DMS79 (cell line): Measurements from ENCODE around the gene GPATCH11.

Experiments
- DNase-seq: peaks from one replicate; lab custom pipeline; 2025; lab: John Stamatoyannopoulos, UW

The GPATCH11 gene

DNA sequence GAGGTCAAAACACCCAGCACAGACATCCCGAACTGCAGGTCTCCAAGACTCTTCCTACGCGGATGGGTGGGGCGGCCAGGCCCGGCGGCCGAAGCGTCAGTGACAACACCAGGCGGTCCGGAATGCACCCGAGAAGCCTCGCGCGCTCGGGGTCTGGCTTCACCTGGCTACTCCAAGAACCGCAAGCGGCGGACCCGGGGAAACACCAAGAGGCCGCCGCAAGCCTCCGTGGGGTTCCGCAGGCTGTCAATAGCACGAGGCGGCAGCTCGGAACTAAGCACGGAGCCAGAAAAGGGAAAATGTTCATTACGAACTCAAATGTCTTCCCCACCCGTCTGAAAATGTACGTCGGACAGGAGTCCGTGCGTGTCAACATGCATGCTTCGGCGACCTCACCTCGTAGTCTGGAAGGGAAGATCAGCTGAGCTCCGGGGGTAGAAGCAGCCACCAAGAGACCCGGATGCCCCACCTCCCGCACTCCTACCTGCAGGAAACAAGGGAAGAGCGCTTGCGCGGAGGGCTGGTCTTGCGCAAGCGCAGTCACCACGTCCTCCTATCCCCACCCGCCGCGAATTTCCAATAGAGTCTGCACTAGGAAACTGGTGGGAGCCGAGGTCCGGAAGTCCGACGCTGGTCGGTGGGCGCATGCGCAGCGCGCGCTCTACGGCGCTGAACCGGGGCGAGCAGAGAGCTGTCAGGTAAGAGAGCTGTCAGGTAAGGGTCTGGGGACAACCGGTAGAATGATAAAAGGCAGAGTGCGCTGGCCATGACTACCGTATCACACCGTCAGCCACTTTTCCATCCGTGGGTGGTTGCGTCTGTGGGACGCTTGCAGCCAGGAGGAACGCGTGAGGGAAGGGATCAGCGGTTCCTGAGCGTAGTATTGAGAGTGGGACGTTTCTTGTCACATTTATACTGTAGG lies at the start of gene GPATCH11, which contains the start of gene HEATR5B:
Gene GPATCH11, plus strand, starts transcription at position 646 of the 922 bp plus-strand sequence. CDS start 3,864 bp downstream, outside the sequence.
Gene HEATR5B, minus strand, starts transcription at position 500 of the 922 bp plus-strand sequence. CDS start 958 bp downstream, outside the sequence.
- peak; percentile 97 for DNase-seq

DNA sequence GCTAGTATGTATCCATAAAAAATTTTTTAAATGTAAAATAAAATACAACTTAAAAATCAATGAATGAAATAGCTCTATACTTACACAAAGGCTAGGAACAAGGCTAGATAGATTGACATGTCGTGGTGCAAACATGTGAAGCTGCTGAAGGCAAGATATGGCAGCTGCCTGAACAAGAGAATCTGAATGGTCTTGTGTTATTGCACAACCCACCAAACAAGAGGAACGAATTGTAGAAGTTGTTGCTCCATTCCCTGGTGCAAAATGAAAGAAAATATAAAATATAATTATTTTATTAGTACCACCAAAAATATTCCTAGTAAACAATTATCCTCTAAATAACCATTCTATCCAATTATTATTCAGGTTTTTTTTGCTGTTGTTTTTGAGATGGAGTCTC lies 46.5 kb upstream of the GPATCH11 start:
- no peak for DNase-seq

DNA sequence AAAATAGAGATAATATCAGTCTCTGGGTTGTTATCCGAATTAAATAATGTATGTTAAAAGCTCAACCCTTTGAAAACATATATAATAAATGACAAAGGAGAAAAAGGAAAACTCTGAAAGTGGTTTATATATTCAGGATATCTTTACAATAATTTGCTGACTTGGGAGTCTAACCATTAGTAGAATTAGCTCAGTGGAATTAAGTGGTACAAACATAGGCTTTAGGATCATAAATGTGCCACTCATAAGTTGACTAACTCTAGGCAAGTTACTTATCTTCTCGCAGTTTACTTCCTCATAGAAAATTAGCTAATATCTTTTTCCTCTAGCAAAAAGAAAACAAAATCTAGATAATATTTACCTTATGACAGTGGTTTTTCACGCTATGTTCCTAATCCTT lies 44.7 kb upstream of the GPATCH11 start:
- DNase-seq, result no peak

DNA sequence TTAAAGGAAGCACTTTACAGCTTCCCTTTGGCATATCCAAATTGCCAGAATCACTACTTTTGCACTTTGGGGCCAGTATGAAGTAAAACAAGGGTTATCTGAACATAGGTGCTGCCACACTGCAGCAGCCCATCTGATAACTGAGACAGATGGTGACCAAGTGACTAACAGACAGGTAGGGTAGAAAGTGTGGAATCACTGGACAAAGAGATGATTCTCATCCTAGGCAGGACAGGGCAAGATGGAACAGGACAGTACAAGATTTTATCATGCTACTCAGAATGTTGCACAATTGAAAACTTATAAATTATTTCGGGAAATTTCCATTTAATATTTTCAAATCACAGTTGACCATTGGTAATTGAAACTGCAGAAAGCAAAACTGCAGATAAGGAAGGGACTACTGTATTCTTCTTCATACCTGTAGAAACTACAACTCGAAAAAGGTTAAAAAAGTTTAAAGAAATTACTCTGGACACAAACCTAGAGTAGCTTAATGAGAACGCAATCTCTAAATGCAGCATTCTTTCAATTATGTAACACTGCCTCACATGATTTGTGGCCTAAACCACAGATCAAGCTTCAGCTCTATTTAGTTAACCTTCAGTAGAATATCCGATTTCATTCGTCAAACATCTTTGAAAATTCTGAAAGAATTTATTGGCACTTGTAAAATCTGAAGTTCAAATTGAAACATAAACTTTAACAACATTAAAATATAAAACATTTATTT lies 31.6 kb upstream of the GPATCH11 start:
- no peak for DNase-seq

DNA sequence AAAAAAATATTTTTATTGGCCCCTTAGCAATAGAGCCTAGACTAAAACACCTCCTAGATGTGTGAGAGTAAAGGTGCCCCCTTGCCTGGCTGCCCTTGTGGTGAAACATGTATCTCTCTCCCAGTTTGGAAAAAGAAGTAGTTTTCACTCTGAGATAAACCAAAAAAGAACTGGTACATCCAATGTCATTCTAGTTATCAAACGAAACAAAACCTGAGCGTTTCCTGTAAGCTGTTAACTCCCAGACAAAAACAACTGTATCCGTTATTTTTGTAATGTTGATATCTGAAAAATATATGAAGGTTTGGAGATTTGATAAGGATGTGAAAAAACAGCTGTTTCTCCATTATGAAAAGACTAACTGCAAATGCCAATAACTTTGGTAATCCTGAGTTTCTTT lies 24.5 kb upstream of the GPATCH11 start:
- no peak for DNase-seq

DNA sequence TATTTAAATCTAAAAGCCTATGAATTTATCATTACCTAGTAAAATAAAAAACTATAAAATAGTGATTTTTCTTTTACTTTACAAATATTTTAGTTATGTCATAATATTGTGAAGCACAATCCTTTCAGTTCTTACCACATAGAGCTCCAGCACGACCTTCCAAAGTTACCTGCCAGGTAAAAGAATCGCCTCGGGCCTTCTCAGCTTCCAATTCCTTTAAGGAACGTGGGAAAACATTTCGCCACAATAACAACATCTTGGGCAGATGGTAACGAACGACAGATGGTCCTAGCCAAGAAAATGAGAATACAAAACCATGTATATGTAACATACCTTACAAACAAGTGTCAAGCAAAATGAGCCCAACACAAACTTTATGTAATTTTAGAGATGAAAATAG lies 23.9 kb upstream of the GPATCH11 start:
- no peak for DNase-seq

DNA sequence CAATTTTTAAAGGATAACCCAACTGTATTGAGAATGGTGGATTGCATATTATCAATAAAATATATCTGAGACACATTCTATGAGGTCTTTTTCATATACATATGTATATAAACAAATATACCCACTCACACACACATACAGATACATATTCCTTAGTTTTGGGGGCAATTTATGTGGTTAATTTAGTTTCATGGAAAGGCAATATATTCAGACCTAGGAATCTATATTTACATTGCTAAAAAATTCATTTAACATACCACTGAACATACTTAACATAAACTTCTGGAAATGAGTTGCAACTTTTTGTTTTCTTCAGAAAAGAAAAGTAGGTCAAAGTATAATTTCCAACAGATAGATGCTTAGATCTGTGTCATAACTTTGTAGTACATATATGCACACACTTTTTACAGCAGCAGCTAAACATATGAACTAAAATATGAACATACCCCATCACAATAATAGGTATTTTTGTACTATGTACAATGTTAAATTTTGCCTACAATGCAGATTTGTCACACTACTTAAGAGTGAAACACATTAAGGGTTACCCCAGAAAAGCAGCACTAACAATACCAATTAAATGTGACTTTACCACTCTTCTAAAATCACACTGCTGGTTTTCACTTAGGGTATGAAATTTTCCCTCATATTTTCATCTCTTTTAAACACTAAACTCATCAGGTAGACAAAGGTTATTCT lies 23.2 kb upstream of the GPATCH11 start:
- no peak for DNase-seq

DNA sequence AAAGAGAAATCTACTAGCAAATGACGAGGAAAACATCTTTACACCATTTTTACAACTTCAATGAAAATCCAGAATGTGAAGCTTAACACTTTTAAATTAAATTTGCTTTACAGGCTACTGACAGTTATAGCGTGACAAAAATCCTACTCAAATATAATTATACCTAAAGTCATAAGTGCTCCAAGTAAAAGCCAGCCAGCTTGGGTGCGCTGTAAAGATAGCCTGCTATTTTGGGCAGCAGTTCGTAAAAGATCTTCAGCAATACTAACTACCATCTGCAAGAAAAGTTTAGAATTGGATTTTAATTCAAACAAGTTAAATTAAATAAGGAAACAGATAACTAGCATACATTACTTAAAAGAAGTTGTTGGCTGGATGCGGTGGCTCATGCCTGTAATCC lies 22.5 kb upstream of the GPATCH11 start:
- no peak for DNase-seq

DNA sequence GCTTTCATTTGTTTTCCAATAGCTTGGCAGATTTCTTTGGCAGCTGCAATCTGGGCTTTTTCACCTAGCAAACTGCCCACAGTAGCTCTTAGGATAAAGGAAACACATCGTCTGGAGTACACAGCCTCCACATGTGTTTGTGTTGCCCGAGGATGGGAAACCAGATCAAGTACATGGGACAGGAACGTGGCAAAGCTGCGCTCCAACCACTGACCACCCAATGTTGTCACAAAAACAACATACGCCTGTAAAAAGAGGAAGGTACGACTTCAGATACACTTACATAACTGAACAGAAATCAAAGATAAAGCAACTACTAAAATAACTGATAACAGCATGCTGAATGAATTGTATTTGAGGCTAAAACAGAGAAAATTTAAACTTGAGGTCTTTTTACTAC lies 15.6 kb upstream of the GPATCH11 start:
- no peak for DNase-seq

DNA sequence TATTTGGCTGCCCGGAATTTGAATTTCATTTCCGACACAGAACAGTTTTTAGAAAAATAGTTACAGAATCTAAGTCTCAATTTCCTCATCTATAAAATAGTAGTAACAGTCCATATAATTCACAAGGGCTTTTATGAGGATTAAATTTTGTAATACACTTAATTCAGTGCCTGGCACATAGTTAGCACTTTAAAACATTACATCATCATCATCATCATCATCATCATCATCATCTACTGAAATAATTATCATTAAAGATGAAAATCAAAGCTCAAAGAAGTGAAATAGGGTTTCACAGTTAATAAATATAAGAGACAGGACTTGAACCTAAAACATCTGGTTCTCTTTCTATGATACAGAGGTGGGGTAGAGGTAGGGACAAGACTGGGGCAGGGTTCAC lies 13.4 kb upstream of the GPATCH11 start:
- DNase-seq, result no peak

DNA sequence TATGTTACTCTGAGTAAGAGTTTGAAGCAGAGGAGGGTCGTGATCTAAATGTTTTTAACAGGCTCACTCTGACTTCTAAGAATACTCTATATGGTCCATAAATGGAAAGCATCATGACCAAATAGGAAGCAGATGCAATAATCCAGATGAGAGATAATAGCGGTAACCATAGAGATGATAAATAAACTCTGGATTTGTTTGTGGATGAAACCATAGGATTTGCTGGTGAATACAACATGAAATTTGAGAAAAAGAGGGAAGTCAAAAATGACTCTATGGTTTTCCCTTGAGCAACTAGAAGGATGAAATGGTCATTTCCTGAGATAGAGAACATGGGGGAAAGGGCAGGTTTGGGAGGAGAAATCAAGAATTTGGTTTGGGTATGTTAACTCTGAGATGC lies 4.1 kb upstream of the GPATCH11 start:
- no peak for DNase-seq

DNA sequence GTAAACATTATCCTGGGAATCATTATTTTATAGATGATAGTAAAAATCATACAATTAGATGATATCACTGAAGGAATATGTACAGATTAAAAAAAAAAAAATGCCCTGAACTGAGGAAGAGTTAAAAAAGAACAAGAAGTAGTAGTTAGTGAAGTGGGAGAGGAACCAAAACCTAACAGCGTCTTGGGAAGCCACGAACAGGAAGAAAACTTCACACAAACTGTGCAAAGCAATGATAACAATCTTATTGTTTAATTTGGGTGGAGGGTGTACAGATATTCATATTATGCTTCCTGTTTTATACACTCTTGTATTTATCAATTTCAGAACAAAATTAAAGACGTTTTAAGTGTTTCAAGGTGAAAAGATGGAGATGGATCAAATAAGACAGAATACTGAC lies 3.6 kb upstream of the GPATCH11 start:
- DNase-seq, result no peak

DNA sequence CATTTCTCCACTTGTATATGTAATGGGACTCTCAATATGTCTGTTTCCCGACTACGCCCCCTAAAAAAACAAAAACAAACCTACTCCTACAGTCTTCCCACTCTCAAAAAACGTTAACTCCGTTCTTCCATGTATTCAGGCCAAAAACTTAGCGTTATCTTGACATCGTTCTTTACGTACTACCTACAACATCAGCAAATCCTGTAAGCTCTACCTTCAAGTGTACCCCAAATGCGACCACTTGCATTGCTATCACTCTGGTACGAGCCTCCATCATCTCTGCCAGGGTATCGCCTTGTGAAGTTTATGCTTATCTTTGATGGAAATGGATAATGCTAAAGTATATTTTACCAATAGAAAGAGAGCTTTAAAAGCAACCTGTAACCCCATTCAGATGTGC lies 479 bp downstream of the GPATCH11 start:
- no peak for DNase-seq

DNA sequence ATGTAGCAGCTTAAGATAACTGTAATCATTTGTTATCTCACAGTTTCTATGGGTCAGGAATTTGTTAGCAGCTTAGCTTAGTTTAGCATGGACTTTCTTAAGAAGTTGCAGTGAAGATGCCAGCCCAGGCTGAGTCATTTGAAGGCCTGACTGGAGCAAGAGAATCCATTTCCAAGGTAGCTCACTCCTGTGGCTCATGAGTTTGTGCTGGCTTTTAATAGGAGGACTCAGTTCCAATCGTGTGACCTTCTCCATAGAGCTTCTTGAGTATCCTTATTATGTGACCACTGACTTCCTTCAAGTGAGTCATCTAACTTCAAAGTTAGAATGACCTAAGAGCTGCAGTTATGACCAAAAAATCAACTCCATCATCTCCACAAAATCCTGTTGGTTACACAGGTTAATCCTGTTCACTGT lies 1.4 kb downstream of the GPATCH11 start:
- no peak for DNase-seq

DNA sequence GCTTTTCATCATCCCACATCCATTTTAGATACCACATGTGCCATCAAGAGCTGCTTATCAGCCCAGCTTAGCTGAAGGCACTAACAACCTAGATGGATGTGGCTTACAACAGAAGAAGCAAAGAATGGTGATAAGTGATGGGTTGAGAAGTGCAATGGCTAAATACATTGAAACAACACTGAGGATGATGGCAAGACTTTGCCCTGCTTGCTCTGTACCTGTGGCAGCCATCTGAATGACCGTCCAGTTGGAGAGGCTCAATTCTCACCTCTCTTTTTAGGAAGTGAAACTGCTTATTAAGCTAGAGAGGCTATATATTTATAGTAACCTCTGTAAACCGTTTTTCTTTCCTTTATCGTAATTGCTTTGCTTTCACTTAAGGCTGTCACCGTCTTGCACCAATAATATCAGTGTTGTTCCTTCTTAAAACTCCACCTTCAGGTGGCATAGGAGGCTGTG lies 5.7 kb downstream of the GPATCH11 start:
- no peak for DNase-seq

DNA sequence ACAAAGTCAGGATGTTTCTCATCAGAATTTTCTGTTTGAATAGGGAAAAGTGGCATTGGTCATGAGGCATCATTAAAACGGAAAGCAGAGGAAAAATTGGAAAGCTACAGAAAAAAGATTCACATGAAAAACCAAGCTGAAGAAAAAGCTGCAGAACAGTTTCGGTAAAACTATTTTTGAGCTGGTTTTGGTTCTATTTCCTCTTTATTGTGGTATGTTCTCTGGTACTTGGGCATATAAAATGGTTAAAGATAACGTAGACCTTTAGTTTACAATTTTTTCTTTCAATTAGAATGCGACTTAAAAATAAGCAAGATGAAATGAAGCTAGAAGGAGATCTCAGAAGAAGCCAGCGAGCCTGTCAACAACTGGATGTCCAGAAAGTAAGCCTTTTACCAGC lies 7.6 kb downstream of the GPATCH11 start:
- no peak for DNase-seq

DNA sequence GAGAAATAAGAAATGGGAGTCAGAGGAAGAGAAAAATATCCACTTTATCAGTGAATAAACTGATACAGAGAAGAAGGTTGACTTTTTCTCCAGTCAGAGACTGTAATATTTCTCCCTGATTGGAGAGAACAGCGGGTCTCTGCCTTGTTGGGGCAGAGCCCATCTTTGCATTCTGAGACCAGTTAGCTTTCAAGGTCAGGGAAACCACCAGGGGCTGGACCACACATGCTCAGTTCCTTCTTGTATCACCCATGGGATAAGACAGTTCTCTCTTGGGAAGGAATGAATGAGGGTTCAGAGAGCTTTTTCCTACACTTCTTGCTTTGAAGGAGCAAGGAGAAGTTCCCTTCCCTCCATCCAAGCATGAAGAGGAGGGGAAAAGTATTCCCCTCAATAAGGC lies 12.2 kb downstream of the GPATCH11 start:
- no peak for DNase-seq

DNA sequence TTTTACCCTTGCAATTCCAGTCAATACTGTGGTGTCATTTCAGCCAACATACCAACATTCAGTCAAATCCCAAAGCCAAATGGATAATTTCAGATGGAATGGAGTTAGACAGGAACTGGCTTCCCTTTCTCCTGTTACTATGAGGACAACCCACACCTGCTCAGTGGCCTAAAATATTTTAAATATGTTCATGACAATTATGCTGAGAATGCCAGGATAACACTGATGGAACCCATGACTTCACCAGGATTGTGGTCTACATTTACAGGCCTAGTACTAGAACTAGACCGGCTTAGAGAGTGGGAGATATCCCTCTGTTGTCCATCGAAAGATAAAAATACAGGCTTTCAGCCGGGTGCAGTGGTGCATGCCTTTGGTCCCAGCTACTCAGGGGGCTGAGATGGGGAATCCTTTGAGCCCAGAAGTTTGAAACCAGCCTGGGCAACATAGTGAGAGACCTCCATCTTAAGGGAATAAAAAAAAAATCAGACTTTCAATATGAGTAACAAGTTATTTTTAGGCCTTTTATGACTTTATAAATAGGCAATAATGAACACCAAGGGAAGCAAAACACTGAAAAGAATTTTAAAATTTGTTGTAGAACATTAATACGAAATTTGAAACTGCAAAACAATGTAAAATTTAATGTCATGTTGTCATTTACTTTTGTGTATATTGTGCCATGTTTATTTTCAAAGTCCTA lies 14.2 kb downstream of the GPATCH11 start:
- no peak for DNase-seq

DNA sequence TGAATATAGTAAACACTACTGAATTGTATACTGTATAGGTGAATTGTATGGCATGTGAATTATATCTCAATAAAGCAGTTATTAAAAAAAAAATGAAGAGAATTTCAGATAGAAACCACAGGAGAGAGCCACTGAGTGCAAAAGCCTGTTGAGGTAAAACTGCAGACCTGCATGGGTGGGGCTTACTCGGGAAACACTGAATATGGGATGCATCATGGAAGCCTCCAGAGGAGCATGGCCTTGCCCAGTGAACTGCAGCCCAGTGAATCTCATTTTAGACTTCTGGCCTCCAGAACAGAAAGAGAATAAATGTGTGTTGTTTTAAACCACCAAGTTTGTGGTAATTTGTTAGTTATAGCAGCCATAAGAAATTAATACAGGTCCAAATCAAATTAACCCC lies 15.7 kb downstream of the GPATCH11 start:
- DNase-seq, result no peak

DNA sequence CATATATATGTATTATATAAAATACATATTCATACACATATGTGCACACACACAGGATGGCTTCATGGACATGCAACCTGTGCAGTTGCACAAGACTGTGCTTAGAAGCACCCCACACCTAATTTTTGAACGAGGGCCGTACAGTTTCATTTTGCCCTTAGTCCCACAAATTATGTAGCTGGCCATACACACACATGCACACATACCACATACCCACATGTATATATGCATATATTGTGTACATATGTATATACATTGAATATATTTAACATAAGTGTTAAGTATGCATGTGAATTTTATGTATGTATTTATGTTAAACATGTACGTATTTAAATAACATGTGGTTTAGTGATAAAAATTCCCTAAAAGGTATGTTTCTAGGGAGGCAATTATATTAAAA lies 18.3 kb downstream of the GPATCH11 start:
- no peak for DNase-seq

DNA sequence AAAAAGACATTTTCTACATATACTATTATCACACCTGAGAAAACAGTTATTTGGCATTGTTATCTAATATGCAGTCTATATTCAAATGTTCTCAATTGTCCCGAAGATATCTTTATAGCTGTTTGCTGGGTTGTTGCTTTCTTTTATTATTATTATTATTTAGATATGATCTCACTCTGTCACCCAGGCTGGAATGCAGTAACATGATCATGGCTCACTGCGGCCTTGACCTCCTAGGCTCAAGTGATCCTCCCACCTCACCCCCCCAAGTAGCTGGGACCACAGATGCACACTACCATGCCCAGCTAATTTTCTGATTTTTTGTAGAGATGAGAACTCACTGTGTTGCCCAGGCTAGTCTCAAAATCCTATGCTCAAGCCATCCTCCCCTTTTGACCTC lies 19.9 kb downstream of the GPATCH11 start:
- DNase-seq, result no peak

DNA sequence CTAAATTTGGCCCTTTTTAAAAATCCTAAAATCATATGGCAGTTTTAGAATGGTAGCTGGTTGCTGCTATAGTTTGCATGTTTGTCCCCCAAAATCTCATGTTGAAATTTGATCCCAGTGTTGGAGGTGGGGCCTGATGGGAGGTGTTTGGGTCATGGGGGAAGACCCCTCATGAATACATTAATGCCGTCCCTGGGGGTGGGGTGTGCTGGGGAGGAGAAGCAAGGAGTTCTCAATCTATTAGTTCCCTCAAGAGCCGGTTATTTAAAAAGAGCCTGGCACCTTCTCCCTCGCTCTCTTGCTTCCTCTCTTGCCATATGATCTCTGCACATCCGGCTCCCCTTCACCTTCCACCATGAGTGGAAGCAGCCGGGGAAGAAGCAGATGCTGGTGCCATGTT lies 20.8 kb downstream of the GPATCH11 start:
- no peak for DNase-seq
